Stimulated activated CD4-positive, alpha-beta T cell treated with anti-CD3 and anti-CD28 coated beads, TNF-alpha, amount 100 ng/mL, for 48 hours (primary cell): ENCODE measurements around the gene MVP.

Source experiments
- DNase-seq, 3 donors: peaks; one replicate each; pipeline ENCODE4 v3.0.0-alpha.2; 2020; ENCODE audit warnings: low read depth in 3 of 3

The MVP gene

DNA sequence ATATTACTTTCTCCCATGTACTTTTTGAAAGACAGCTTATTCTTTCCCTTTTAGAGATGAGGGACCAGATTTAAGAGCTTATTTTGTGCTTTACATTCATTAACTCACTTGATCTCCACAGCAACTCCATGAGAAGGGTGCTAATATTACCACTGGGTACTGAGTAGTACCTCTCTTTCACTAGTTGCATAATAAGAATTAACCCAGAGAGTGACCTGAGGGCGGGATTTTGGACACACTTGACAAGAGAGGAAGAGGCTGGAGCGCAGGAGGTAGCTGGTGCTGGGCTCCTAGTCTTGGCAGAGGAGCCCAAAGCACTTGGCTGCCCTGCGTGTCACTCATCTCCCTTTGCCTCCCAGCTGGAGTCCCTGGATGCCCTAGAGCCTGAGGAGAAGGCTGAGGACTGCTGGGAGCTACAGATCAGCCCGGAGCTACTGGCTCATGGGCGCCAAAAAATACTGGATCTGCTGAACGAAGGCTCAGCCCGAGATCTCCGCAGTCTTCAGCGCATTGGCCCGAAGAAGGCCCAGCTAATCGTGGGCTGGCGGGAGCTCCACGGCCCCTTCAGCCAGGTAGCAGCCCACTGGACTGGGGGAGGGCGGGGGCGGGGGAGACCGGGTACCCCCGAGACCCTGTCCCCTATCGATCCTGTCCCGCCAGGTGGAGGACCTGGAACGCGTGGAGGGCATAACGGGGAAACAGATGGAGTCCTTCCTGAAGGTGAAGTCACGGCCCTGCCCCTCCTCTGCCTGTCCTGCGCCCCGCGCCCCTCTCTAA, 15.6 kb upstream of the MVP start:
- DNase-seq: no peak

DNA sequence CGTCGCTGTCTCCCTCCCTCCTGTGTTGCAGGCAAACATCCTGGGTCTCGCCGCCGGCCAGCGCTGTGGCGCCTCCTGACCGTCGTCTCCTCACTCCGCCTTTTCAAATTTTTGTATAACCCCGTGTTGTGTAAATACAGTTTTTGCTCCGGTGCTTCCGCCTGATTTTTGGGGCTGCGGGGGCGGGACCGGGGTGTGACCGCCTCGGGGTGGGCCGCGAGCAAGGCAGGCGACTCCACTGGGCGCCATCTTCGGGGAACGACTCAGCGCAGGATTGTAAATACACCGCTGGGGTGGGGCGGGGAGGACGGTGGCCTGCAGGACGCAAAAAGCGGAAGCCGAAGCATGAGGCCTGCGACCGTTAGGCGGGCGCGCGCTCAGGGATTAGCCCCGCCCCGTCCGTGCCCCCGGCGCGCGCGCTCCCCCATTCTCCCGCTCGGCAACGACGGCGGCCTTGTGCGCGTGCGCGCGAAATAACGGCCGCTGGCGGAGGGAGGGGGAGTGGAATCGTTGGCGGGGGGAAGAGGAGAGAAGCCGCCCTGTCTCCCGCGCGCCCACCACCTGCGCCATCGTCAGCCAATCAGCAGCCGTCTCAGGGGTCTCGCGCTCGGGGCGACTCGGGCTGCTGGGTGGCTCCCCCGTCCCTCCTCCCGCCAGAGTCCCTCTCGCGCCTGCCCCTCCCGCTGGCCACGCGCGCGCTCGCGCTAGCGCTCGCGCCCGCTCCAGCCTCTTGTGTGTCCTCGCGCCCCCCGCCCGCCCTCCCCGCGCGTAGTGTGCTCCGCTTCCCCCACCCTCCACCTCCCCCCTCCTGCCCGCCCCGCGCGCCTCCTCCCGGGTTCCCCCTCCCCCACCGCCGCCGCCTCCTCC, 14.8 kb upstream of the MVP start:
- peak; percentile 92 to 96 (median 95) for DNase-seq

DNA sequence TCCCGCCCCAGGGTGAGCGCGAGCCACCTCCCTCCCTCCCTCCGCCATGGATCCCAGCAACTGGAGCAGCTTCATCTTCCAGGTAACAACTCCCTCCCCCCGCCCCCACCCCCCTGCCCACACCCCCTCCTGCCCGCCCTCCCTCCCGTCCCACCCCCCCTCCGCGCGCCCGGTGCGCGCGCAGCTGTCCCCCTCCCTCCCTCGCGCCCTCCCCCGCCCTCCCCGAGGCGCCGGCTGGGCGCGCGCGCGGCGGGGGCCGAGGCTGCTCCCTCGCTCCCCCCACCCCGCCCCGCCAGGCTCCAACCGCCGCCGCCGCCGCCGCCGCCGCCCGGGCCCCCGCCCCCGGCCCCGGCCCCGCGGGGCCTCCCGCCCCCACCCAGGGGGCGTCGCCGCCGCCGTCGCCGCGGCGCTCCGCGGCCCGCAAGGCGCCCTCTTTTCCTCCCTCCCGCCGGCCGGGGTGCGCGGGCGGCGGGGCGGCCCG, 14.1 kb upstream of the MVP start, which contains the start of gene MAZ:
TSS of gene MAZ (plus strand) at position 431 of the 481 bp plus-strand sequence. CDS start 173 bp downstream, outside the sequence.
- no peak for DNase-seq

DNA sequence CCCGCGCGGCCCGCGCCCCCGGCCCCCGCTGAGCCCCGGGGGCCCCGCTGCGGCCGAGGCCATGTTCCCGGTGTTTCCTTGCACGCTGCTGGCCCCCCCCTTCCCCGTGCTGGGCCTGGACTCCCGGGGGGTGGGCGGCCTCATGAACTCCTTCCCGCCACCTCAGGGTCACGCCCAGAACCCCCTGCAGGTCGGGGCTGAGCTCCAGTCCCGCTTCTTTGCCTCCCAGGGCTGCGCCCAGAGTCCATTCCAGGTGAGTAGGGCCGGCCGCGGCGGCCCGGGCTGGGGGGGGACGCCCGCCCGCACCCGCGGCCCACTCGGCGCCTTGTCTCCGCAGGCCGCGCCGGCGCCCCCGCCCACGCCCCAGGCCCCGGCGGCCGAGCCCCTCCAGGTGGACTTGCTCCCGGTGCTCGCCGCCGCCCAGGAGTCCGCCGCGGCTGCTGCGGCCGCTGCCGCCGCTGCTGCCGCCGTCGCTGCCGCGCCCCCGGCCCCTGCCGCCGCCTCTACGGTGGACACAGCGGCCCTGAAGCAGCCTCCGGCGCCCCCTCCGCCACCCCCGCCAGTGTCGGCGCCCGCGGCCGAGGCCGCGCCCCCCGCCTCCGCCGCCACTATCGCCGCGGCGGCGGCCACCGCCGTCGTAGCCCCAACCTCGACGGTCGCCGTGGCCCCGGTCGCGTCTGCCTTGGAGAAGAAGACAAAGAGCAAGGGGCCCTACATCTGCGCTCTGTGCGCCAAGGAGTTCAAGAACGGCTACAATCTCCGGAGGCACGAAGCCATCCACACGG, 13.4 kb upstream of the MVP start:
- DNase-seq: peak in 2 of 3 donors; percentile 57 to 62

DNA sequence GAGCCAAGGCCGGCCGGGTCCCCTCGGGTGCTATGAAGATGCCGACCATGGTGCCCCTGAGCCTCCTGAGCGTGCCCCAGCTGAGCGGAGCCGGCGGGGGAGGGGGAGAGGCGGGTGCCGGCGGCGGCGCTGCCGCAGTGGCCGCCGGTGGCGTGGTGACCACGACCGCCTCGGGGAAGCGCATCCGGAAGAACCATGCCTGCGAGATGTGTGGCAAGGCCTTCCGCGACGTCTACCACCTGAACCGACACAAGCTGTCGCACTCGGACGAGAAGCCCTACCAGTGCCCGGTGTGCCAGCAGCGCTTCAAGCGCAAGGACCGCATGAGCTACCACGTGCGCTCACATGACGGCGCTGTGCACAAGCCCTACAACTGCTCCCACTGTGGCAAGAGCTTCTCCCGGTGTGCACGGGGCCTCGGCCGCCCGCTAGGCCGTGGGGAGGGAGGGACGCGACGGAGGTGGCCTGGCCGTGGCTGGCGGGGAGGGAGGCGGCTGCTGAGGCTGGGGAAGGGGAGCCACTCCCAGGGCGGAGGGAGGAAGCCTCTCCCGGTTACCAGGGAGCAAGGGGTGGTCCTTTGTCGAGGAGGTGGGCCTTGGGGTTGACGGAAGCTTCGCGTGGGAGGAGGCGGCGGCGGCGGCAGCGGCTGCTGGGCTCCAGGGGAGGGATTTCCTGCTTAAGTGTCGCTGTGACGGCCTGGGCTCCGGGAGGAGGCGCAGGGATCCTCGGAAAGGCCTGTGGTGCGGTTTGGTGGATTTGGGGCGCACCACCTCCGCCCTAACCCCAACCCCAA, 12.6 kb upstream of the MVP start:
- DNase-seq: peak; percentile 80 to 86 (median 84)

DNA sequence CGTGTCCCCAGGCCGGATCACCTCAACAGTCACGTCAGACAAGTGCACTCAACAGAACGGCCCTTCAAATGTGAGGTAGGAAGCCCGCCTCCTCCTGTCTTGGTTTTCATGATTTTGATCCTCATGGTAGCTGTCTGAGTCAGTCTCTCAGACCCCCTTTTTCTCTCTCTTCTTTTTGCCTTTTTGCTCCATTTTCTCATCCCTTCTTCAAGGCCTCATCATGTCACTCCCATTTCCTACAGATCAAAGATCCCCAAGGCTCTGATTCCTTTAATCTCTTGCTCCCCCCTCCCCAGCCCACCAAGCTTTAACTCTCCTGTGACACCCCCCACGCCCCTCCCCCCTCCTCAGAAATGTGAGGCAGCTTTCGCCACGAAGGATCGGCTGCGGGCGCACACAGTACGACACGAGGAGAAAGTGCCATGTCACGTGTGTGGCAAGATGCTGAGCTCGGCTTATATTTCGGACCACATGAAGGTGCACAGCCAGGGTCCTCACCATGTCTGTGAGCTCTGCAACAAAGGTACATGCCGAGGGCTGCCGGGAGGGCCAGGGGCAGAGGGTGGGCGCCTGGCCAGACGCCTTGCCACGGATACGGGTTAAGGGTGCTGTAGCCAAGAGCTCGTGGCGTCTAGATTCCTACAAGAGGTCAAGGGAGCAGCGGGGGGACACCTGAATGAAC, 11.9 kb upstream of the MVP start:
- no peak for DNase-seq

DNA sequence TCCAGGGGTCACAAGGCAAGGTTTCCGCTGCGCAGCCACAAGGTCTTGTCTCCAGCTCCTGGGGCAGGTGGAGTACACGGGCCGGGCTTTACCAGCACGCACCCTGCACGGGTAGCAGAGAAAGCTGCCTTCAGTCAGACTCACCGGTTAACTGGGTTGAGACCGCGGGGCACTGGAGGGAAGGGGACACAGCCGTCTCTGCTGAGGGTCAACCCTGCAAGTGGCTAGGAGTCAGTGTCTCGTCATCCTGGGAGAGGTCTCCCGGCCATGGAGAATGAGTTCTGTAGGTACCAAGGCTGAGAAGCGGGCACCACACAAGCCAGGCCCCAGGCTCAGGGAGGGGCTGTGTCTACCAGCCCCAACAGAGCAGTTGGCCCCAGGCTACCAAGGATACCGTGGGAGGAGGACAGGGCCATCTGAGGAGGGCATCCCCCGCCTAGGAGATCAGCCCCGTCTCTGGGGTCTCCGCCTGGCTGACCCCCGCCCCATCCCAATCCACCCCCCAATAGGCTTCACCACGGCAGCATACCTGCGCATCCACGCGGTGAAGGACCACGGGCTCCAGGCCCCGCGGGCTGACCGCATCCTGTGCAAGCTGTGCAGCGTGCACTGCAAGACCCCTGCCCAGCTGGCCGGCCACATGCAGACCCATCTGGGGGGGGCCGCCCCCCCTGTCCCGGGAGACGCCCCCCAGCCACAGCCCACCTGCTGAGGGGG, 11.1 kb upstream of the MVP start:
- no peak for DNase-seq

DNA sequence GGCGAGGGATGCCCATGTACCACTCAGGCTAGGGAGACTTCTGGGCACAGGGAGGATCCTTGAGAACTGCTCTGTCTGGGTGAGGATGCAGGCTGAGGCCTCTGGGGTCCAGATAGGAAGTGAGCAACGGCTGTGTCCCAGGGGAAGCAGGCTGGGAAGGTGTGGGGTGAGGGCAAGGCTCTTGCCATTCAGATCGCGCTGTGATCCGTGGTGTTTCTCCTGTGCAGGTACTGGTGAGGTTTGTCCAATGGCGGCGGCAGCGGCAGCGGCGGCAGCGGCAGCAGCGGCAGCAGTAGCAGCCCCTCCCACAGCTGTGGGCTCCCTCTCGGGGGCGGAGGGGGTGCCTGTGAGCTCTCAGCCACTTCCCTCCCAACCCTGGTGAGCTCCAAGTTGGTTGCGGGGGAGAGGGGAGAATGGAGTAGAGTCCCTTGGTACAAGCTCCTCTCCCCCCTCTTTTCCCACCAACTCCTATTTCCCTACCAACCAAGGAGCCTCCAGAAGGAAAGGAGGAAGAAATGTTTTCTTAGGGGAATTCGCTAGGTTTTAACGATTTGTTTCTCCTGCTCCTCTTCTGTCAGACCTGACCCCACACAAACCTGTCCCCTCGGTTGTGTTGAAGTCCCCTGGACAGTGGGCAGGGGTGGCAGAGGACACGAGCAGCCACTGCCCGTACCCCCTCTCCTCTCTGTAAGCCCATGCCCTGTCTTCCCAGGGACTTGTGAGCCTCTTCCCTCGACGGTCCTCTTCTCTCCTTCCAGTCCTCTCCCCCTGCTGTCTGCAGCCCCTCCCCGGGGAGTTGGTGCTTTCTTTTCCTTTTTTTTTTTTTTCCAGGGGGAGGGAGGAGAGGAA, 10.2 kb upstream of the MVP start:
- DNase-seq: no peak

DNA sequence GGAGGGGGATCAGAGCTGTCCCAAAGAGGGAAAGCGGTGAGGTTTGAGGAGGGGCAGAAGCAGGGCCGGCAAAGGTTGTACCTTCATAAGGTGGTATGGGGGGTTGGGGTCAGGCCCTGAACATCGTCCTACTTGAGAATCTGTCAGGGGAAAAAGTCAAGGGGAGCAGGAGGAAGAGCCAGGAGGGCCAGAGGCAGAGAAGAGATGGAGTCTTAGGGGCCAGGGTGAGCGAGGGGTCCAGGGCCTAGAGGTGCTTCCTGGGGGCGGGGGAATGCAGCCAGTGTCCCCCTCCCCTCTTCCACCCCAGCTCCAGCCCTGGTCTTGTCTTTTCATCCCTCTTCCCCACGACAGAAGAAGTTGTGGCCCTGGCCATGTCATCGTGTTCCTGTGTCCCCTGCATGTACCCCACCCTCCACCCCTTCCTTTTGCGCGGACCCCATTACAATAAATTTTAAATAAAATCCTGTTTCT, 9.5 kb upstream of the MVP start:
- no peak for DNase-seq

DNA sequence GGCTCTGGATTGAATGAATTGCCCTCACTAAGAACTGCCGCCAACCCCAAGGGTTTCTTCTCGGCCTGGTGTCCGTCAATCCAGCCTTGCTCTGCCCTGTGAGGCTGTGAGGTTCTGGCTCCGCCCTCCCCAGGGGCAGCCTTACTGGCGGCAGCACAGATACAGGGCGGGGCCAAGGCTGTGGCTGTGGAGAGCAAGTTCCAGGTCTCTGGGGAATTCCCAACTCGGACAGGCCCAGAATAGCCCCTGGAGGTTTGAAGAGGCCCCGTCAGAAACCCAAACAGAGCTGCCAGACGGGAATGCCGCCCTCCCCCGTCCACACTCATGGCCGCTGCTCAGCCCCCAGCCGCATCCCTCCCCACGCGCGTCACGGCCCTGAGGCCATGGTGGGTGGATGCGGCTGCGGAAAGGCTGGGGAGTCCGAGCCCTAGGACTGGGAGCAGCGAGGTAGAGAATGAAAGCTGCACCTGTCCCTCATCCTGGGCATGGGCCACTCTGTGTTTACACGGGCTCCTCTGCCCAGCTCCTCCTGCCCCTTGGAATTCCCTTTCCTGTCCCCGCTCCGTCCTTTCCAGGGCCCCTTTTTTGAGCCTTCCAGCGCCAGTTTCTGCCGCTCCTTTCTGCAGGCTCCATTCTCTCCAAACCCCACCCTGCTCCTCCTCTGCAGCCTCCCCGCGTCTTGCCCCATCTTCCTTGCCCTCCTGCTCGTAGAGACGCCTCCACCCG, 8.9 kb upstream of the MVP start:
- DNase-seq: peak in 2 of 3 donors; percentile 63 to 81

DNA sequence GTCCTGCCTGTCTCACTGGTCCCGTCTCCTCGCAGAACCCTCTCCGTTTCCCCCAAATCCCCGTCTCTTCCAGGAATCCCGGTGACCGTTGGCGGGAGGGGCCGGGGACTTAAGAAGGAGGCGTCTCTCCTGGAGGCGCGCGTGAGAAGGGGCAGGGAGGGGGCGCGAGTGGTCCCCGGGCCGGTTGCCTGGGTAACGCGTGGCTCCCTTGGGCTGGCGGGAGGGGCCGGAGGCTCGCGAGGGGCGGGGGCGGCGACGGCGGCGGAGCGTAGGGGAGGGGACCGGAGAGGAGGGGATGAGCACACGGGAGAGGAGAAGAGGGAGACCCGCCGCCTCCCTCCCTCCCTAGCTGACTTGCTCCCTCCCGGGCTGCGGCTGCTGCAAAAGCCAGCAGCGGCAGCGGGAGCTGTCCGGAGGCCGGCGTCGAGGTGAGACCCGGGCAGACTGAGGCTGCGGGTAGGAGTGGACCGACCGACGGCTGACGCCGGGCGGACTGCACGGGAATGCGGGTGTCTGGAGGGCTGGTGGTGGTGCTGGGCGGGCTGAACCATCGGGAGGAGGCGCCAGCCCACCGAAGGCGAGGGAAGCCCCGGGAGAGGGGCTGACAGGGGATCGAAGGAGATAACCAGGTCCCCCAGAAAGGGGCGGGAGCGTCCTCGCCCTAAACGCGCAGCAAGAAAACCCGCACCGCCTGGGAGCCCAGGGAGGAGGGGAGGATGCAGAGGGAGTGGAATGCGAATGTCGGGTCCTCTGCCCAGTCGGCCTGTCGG, 8.2 kb upstream of the MVP start, which contains the start of gene PRRT2:
TSS of gene PRRT2 (plus strand) at position 298 of the 770 bp plus-strand sequence. CDS start 862 bp downstream, outside the sequence.
- peak in 1 of 3 donors; percentile 48 for DNase-seq

DNA sequence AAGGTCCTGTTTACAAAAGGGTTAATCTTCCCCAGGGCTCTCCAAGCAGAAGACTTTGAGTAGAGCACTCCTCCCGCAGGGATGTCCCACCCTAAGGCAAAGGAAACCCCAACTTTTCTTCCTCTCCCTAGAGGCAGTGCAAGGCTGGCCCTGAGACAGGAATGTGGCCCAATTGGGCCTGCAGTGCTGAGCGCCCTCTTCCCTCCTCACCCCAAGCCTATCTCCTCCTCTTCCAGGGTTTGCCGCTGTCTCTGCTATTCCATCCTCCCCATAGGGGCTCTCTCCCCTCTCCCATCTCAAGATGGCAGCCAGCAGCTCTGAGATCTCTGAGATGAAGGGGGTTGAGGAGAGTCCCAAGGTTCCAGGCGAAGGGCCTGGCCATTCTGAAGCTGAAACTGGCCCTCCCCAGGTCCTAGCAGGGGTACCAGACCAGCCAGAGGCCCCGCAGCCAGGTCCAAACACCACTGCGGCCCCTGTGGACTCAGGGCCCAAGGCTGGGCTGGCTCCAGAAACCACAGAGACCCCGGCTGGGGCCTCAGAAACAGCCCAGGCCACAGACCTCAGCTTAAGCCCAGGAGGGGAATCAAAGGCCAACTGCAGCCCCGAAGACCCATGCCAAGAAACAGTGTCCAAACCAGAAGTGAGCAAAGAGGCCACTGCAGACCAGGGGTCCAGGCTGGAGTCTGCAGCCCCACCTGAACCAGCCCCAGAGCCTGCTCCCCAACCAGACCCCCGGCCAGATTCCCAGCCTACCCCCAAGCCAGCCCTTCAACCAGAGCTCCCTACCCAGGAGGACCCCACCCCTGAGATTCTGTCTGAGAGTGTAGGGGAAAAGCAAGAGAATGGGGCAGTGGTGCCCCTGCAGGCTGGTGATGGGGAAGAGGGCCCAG, 7.3 kb upstream of the MVP start:
- no peak for DNase-seq

DNA sequence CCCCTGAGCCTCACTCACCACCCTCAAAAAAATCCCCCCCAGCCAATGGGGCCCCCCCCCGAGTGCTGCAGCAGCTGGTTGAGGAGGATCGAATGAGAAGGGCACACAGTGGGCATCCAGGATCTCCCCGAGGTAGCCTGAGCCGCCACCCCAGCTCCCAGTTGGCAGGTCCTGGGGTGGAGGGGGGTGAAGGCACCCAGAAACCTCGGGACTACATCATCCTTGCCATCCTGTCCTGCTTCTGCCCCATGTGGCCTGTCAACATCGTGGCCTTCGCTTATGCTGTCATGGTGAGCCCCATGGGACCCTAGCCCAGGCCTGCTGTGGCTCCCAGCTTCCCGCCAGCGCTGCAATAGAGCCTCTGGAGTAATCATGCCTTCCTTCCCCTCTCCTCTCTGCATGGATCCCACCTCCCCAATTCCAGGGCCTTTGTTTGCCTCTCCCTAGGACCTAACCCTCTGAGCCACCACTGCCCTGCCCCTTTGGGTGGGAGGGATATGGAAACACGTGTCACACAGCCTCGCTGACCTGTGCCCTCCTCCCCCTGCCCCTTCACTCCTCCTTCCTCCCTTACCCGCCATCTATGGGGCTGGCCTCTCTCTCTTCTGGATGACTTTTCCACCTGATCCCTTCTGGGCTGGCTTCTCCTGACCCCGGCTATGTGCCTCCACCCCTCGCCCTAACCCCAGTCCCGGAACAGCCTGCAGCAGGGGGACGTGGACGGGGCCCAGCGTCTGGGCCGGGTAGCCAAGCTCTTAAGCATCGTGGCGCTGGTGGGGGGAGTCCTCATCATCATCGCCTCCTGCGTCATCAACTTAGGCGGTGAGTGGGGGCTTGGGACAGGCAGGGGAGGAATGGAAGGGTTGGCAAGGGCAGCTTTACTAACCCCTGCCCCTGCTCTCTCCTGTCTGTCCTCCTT, 6.4 kb upstream of the MVP start:
- DNase-seq: no peak

DNA sequence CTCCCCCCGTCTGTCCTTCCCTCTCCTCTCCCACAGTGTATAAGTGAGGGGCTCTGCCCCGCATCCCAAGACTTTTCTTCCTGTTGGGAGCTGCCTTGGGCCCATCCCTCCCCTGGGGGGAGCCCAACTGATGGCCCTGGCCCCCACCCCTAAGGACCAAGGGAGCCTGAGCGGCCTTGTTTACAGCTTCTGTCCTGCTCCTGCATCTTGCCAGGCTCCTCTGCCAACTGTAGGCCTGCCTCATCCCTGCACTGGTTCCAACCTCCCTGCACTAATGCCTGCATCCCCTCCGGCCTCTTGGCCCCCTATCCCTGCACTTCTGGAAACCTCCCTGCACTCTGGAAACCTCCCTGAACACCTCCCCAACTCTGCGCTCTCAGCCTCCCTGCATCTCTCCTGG, 5.7 kb upstream of the MVP start:
- DNase-seq: no peak
